Naive B cell (primary cell): ENCODE results near the gene NCAM1. TPM values are rescaled to one million over a fixed set of nuclear protein-coding genes. Genes with fewer than 3 reads are reported as not detected.

ENCODE experiments used
- ATAC-seq, 2 donors: fragments of 150-1000 bp; cut with Tn5 transposase; 2 replicates each; pipeline ENCODE4 v1.10.0; 2021; ENCODE audit warnings: low read depth in 2 of 2, mild to moderate bottlenecking in 2 of 2, moderate library complexity in 2 of 2
- DNase-seq: peaks from one replicate; pipeline ENCODE4 v3.0.0; 2022
- H3K27ac Mint-ChIP-seq, 6 donors: one replicate each; pipeline ENCODE4 v1.8.0; 2020 to 2022; ENCODE audit warnings: mild to moderate bottlenecking in 6 of 6, mixed read lengths in 6 of 6, moderate library complexity in 5 of 6, inconsistent platforms in 2 of 6
- H3K27me3 Mint-ChIP-seq, 3 donors: one replicate each; pipeline ENCODE4 v1.8.0; 2021 to 2022; ENCODE audit warnings: mixed read lengths in 3 of 3, mild to moderate bottlenecking in 1 of 3
- H3K36me3 Mint-ChIP-seq, 2 donors: one replicate each; pipeline ENCODE4 v1.8.0; 2020 to 2022; ENCODE audit warnings: mixed read lengths in 2 of 2, inconsistent platforms in 1 of 2, mild to moderate bottlenecking in 1 of 2
- H3K4me1 Mint-ChIP-seq, 3 donors: one replicate each; pipeline ENCODE4 v1.8.0; 2020 to 2022; ENCODE audit warnings: mixed read lengths in 3 of 3, inconsistent platforms in 1 of 3, mild to moderate bottlenecking in 1 of 3, moderate library complexity in 1 of 3
- H3K4me3 Mint-ChIP-seq, 8 donors: one replicate each; pipeline ENCODE4 v1.8.0; 2020 to 2022; ENCODE audit warnings: mild to moderate bottlenecking in 8 of 8, mixed read lengths in 8 of 8, moderate library complexity in 8 of 8, inconsistent platforms in 2 of 8
- H3K9me3 Mint-ChIP-seq, 7 donors: one replicate each; pipeline ENCODE4 v1.8.0; 2020 to 2022; ENCODE audit warnings: mixed read lengths in 7 of 7, mild to moderate bottlenecking in 5 of 7, inconsistent platforms in 2 of 7, moderate library complexity in 1 of 7
- polyA plus RNA-seq, 6 donors: library from polyadenylated mRNA; unstranded; fragments of 300-500 nt; fragmentation: Illumina TruSeq; gene quantifications; one replicate each; pipeline ENCODE4 v1.2.3, GENCODE V29; 2021; ENCODE audit warnings: low read depth in 6 of 6

NCAM1 gene
- polyA plus RNA-seq, 6 donors from 2014 or later = 0.05 TPM; not detected in 5

- no peak for ATAC-seq
- Mint-ChIP-seq H3K27me3 (peaks cover 0 to 13% (median 8%) of the 10 kb centered on the region in 3 donors), H3K36me3 (no peaks in the 10 kb centered on the region)
Measured at GRCh38 chr11:112975493-112975892, 14.3 kb downstream of the NCAM1 start.

GRCh38 chr11:112977755-112978154, 16.5 kb downstream of the NCAM1 start:
- no peak overlapping the region for H3K27ac Mint-ChIP-seq
- H3K27me3 Mint-ChIP-seq = peaks cover 0 to 20% (median 8%) of the 10 kb centered on the region in 3 donors
- H3K4me1 Mint-ChIP-seq = no peaks in the 10 kb centered on the region

More at GRCh38 chr11:112975493-112975892, 14.3 kb downstream of the NCAM1 start:
- H3K4me3 Mint-ChIP-seq = no peak overlapping the region
- no peaks in the 10 kb centered on the region for H3K4me1 Mint-ChIP-seq
- H3K27ac Mint-ChIP-seq = no peak overlapping the region
- peaks cover 0 to 4% (median 0%) of the 10 kb centered on the region in 7 donors for H3K9me3 Mint-ChIP-seq
- no peak for DNase-seq

GRCh38 chr11:112983887-112984286, 22.7 kb downstream of the NCAM1 start:
- no peak for DNase-seq
- H3K4me1 Mint-ChIP-seq = no peaks in the 10 kb centered on the region
- no peak overlapping the region for H3K27ac Mint-ChIP-seq
- ATAC-seq = no peak
- H3K9me3 Mint-ChIP-seq = peaks cover 6 to 36% (median 14%) of the 10 kb centered on the region in 7 donors
- H3K4me3 Mint-ChIP-seq = no peak overlapping the region
- H3K27me3 Mint-ChIP-seq = peaks cover 0 to 9% (median 4%) of the 10 kb centered on the region in 3 donors
- no peaks in the 10 kb centered on the region for H3K36me3 Mint-ChIP-seq

More at GRCh38 chr11:112977755-112978154, 16.5 kb downstream of the NCAM1 start:
- no peak overlapping the region for H3K4me3 Mint-ChIP-seq
- ATAC-seq (no peak), DNase-seq (no peak)
- no peaks in the 10 kb centered on the region for H3K36me3 Mint-ChIP-seq
- peaks cover 0 to 6% (median 0%) of the 10 kb centered on the region in 7 donors for H3K9me3 Mint-ChIP-seq

- no peak for DNase-seq
- Mint-ChIP-seq H3K9me3 (peaks cover 8 to 64% (median 24%) of the 10 kb centered on the region in 7 donors), H3K27ac (no peak overlapping the region), H3K36me3 (no peaks in the 10 kb centered on the region), H3K27me3 (peaks cover 0 to 4% (median 0%) of the 10 kb centered on the region in 3 donors), H3K4me1 (no peaks in the 10 kb centered on the region), H3K4me3 (no peak overlapping the region)
- ATAC-seq = no peak
Measured at GRCh38 chr11:112989198-112989597, 28.0 kb downstream of the NCAM1 start.

GRCh38 chr11:112993808-112994207, 32.6 kb downstream of the NCAM1 start:
- Mint-ChIP-seq H3K27ac (no peak overlapping the region), H3K9me3 (peaks cover 6 to 33% (median 10%) of the 10 kb centered on the region in 7 donors), H3K36me3 (no peaks in the 10 kb centered on the region), H3K4me1 (no peaks in the 10 kb centered on the region), H3K27me3 (peaks cover 5 to 14% (median 8%) of the 10 kb centered on the region in 3 donors), H3K4me3 (no peak overlapping the region)
- DNase-seq (no peak), ATAC-seq (no peak)

- Mint-ChIP-seq H3K9me3 (peaks cover 0 to 16% (median 0%) of the 10 kb centered on the region in 7 donors), H3K27me3 (peaks cover 5 to 11% (median 8%) of the 10 kb centered on the region in 3 donors), H3K27ac (no peak overlapping the region), H3K4me3 (no peak overlapping the region), H3K36me3 (no peaks in the 10 kb centered on the region), H3K4me1 (no peaks in the 10 kb centered on the region)
- ATAC-seq (no peak), DNase-seq (no peak)
Measured at GRCh38 chr11:112995423-112996090, 34.3 kb downstream of the NCAM1 start.

GRCh38 chr11:112996994-112997393, 35.8 kb downstream of the NCAM1 start:
- peaks cover 5 to 13% (median 8%) of the 10 kb centered on the region in 3 donors for H3K27me3 Mint-ChIP-seq
- H3K4me1 Mint-ChIP-seq = no peaks in the 10 kb centered on the region
- ATAC-seq = no peak

GRCh38 chr11:112997857-112998466, 36.7 kb downstream of the NCAM1 start:
- Mint-ChIP-seq H3K36me3 (no peaks in the 10 kb centered on the region), H3K27me3 (peaks cover 5 to 14% (median 8%) of the 10 kb centered on the region in 3 donors), H3K9me3 (peaks cover 0 to 5% (median 0%) of the 10 kb centered on the region in 7 donors), H3K4me1 (no peaks in the 10 kb centered on the region), H3K4me3 (no peak overlapping the region), H3K27ac (no peak overlapping the region)
- no peak for DNase-seq
- no peak for ATAC-seq

More at GRCh38 chr11:112996994-112997393, 35.8 kb downstream of the NCAM1 start:
- Mint-ChIP-seq H3K4me3 (no peak overlapping the region), H3K9me3 (peaks cover 0 to 5% (median 0%) of the 10 kb centered on the region in 7 donors), H3K27ac (no peak overlapping the region), H3K36me3 (no peaks in the 10 kb centered on the region)
- no peak for DNase-seq

GRCh38 chr11:112999520-112999919, 38.3 kb downstream of the NCAM1 start:
- Mint-ChIP-seq H3K4me3 (no peak overlapping the region), H3K27me3 (peaks cover 5 to 14% (median 8%) of the 10 kb centered on the region in 3 donors), H3K27ac (no peak overlapping the region), H3K36me3 (no peaks in the 10 kb centered on the region), H3K9me3 (peaks cover 0 to under 1% (median 0%) of the 10 kb centered on the region in 7 donors), H3K4me1 (no peaks in the 10 kb centered on the region)
- DNase-seq = no peak
- no peak for ATAC-seq

GRCh38 chr11:113001709-113002108, 40.5 kb downstream of the NCAM1 start:
- H3K27ac Mint-ChIP-seq = no peak overlapping the region
- no peak for DNase-seq
- H3K36me3 Mint-ChIP-seq = no peaks in the 10 kb centered on the region
- peaks cover 2 to 7% (median 5%) of the 10 kb centered on the region in 3 donors for H3K27me3 Mint-ChIP-seq
- no peak overlapping the region for H3K4me3 Mint-ChIP-seq
- no peak for ATAC-seq
- H3K4me1 Mint-ChIP-seq = no peaks in the 10 kb centered on the region
- H3K9me3 Mint-ChIP-seq = peaks cover 0 to 8% (median 2%) of the 10 kb centered on the region in 7 donors

- H3K27me3 Mint-ChIP-seq = peaks cover 0 to 2% (median 0%) of the 10 kb centered on the region in 3 donors
- H3K4me3 Mint-ChIP-seq = no peak overlapping the region
- peaks cover 0 to 10% (median 3%) of the 10 kb centered on the region in 7 donors for H3K9me3 Mint-ChIP-seq
- H3K4me1 Mint-ChIP-seq = no peaks in the 10 kb centered on the region
- no peaks in the 10 kb centered on the region for H3K36me3 Mint-ChIP-seq
- DNase-seq (no peak), ATAC-seq (no peak)
- H3K27ac Mint-ChIP-seq = no peak overlapping the region
Measured at GRCh38 chr11:113006896-113007445, 45.8 kb downstream of the NCAM1 start.

- no peak overlapping the region for H3K27ac Mint-ChIP-seq
- ATAC-seq = no peak
- no peaks in the 10 kb centered on the region for H3K4me1 Mint-ChIP-seq
Measured at GRCh38 chr11:113014262-113015097, 53.3 kb downstream of the NCAM1 start.

GRCh38 chr11:113015098-113015455, 53.9 kb downstream of the NCAM1 start:
- peaks cover 0 to 14% (median 1%) of the 10 kb centered on the region in 7 donors for H3K9me3 Mint-ChIP-seq
- H3K4me1 Mint-ChIP-seq = no peaks in the 10 kb centered on the region
- ATAC-seq = no peak
- H3K27me3 Mint-ChIP-seq = peaks cover 0 to 4% (median 0%) of the 10 kb centered on the region in 3 donors
- no peak overlapping the region for H3K4me3 Mint-ChIP-seq
- H3K36me3 Mint-ChIP-seq = no peaks in the 10 kb centered on the region
- H3K27ac Mint-ChIP-seq = no peak overlapping the region
- DNase-seq = no peak

More at GRCh38 chr11:113014262-113015097, 53.3 kb downstream of the NCAM1 start:
- Mint-ChIP-seq H3K27me3 (peaks cover 0 to 2% (median 0%) of the 10 kb centered on the region in 3 donors), H3K36me3 (no peaks in the 10 kb centered on the region), H3K4me3 (no peak overlapping the region), H3K9me3 (peaks cover 0 to 14% (median 1%) of the 10 kb centered on the region in 7 donors)
- DNase-seq = no peak
